H1 (cell line): ENCODE results near the gene CADPS. TPM values are rescaled to one million over a fixed set of nuclear protein-coding genes. Genes with fewer than 3 reads are reported as not detected.

Source experiments
- CBX8 ChIP-seq: fragments of 300-800, 300-1000 bp; sonication (generic); IDR thresholded peaks from 2 replicates; pipeline ENCODE4 v1.7.1; 2016; ENCODE audit warnings: low read depth, low read length, borderline replicate concordance
- CHD2 ChIP-seq: IDR thresholded peaks from 2 replicates; pipeline ENCODE4 v1.6.1; 2012; ENCODE audit warnings: low read length, improper control_type of control experiment
- SIN3A ChIP-seq, 2 experiments: IDR thresholded peaks in 1 of 2; conservative IDR thresholded peaks in 1 of 2; 2 replicates each; pipeline ENCODE4 v1.6.1; 2011 to 2012; ENCODE audit warnings: low read length in 2 of 2, improper control_type of control experiment in 1 of 2, low read depth in 1 of 2, mild to moderate bottlenecking in 1 of 2
- TBP ChIP-seq: IDR thresholded peaks from 2 replicates; pipeline ENCODE4 v1.6.1; 2011; ENCODE audit warnings: low read depth, low read length, improper control_type of control experiment
- polyA plus RNA-seq, 7 experiments: library from polyadenylated mRNA; depleted of rRNA in 3 of 7; stranded (reverse) in 5 of 7; unstranded in 2 of 7; fragments of >200 nt in 5 of 7; fragments of 200-250 nt in 2 of 7; gene quantifications; 1 replicate in 5 of 7; 2 replicates in 1 of 7; 4 replicates in 1 of 7; pipeline versions ENCODE4 v1.2.1 to v1.2.3, GENCODE V29; 2011 to 2013; ENCODE audit warnings: missing spikeins in 2 of 7, mixed read lengths in 2 of 7
- total RNA-seq: library from RNA; stranded (reverse); fragmentation: NEBNext Ultra II Directional; extraction: Animal tissue kit (Norgen Biotek cat#: 25700); gene quantifications from 2 replicates; pipeline ENCODE4 v1.2.1, GENCODE V29; 2021

Gene CADPS
- total and polyA plus RNA-seq, 2 of the 8 experiments (the other 6 are each of a cell fraction or from before 2014, with no cell fraction given): 7.1 to 10.2 TPM

DNA sequence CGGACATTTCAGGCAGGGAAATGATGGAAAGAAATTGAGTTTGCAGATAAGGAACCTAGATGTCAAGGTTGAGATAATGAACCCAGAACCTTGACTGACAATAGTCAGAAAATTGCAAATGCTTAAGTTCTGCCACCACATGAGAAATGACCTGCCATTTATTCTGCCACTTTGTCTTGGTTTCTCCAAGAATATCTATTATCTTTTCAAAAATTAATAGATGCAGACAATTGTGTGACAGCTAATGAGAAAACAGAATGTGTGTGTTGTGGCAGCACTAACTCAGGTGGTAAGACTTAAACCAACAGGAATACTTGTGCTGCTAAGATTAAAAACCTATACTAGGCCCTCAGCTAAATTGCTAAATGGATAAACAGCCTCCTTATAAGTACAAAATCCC, 52.3 kb downstream of the CADPS start (continued):
- TF ChIP-seq TBP: no peak
- TF ChIP-seq CBX8: no peak
- TF ChIP-seq SIN3A (conservative IDR thresholded peaks at IDR 0.05 in 1 of 2, IDR thresholded peaks at IDR 0.05 in 1 of 2; ENCODE audit: low read depth in 1 of 2, low read length in 2 of 2): no peak
- TF ChIP-seq CHD2: no peak
- TF ChIP-seq, all 59 proteins: peak for 0
